NCI-H2196 treated with DMSO at 0.1 percent for 48 hours (cell line): ENCODE measurements around the gene MYO9B.
A peak's percentile ranks its signal among the peaks of the same experiment; 100 is the strongest.

Source experiments
- DNase-seq: peaks from one replicate; lab custom pipeline; 2025; ENCODE audit not compliant: unreplicated experiment; lab: John Stamatoyannopoulos, UW

MYO9B gene

DNA sequence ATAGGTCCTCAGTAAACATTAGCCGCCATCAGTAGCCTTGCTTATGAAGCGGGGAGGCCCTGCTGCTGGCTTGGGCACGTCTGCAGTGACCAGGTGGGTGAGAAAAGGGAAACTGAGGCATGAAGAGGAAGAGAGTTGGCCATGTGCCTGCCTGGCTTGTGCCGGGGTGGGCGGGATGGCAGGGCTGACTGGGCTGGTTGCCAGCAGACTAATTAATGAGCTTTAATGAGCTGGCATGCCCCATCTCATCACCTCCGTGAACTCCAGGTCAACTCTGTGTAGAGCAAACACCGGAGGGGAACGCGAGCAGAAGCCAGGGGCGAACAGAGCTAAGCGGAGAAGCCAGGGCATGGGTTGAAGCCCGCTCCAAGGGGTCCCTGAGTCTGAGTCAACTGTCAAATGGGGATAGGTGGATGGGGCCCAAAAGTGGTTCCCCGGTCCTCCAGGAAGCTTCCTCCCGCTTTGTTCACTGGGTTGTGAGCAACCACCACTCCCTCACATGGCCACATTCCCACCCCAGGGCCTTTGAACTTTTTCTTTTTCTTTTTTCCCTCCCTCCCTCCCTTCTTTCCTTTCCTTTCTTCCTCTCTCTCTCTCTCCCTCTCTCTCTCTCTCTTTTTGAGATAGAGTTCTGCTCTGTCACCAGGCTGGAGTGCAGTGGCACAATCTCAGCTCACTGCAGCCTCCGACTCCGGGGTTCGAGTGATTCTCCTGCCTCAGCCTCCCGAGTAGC lies 161.4 kb downstream of the MYO9B start:
- no peak for DNase-seq

DNA sequence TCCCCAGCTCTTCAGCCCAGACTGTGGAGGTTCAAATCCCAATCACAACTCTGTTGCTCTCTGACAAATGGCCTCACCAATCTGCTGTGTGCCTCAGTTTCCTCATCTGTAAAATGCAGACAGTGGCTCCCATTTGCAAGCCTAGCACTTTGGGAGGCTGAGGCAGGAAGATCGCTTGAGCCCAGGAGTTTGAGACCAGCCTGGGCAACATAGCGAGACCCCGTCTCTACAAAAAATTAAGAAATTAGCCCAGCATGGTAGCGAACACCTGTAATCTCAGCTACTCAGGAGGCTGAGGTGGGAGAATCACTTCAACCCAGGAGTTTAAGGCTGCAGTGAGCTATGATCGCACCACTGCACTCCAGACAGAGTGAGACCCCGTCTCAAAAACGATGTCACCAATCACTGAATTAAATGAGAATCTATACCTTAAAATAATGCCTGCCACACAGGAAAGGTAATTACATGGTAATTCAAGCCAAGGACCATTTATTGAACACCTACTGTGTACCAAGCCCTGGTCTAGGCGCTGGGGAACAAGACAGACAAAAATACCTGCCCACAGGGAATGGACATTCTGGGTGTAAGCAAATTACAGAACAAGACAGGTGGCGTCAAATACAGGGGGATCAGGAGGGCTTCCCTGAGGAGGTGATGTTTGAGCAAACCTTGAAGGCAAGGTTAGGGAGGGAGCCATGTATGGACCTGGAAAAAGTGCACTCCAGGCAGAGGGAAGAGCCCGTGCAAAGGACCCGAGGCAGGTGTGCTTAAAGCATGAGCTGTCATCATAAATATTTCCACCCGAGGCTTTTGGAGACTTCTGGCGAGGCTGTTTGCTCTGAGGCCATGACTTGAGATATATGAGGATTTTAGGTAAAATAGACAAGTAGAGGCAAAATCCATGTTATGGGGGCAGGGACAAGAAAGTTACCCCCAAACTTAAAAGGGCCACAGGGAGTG lies 162.4 kb downstream of the MYO9B start:
- no peak for DNase-seq

DNA sequence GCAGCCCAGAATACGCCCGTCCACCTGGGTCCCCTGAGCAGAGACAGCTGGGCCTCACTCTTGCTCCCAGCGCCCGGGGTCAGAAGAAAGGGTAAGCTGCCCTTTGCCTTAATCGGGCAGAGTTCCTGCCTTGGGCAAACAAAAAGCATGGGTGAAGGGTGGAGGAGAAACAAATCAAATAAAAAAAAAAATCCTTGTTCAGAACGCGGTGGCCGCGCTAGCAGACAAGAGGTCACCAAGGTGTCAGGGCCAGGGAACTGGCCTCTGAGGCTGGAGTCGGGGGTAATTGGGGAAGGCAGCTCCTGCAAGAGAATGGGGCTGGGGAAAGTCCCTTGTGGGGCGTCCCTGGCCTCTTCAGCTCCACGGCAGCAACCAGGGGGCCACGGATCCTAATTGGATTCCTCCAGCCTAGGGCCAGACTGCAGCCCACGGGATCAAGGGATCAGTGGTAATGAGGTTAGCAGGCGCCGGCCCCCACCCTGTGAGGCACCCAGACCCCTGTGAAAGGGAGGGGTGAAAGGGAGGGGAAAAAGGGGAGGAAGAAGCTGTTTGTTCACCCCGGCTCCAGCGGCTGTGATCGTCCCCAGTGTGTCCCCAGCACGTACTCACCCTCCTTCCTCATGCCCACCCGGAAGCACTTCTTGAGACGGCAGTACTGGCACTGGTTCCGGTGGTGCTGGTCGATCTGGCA lies 164.6 kb downstream of the MYO9B start:
- DNase-seq = no peak

- DNase-seq = no peak
Observed at GRCh38 chr19:17240826-17241399, 165.3 kb downstream of the MYO9B start.

GRCh38 chr19:17242431-17243208 lies 167.0 kb downstream of the MYO9B start:
- no peak for DNase-seq

- DNase-seq = no peak
Observed at GRCh38 chr19:17243211-17243829, 167.7 kb downstream of the MYO9B start.

GRCh38 chr19:17243830-17244617 lies 168.4 kb downstream of the MYO9B start:
- DNase-seq = no peak

DNA sequence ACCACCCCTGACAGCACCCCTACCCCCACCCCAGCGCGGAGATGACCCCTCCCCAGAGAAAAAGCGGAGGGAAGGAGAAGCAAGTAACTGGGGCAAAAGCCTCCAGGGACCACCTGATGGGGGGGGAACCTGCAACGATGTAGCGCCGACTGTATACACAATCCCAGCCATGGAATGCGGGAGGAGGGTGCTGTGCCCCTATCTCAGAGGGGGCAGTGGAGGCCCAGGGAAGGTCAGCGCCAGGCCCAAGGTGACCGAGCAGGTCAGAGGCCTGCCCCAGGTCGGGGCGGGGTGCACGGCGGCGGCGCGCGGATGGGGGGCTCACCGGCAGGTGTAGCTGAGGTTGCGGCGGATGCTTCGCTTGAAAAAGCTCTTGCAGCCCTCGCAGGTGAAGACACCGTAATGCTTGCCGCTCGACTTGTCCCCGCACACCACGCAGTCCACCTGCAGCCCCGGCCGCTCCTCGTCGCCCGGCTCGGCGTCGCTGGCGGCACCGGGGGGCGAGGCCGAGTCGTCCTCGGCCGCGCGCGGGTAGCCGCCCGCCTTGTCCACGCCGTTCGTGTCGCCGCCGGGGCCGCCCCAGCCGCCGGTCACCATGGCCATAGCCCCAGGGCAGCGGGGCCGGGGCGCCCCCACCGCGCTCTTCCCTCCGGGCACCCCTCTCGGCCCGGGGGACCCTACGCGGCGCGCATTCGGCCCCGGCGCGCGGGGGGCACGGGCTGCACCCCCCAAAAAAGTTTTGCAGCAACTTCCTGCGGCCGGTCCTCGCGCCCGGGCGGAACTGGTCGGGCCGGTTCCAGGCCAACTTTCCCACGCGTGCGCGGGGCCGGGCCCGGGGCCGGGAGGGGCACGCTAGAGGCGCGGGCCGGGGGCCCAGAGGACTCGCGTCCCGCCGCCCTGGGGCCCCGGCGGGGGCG lies 169.3 kb downstream of the MYO9B start:
- no peak for DNase-seq

DNA sequence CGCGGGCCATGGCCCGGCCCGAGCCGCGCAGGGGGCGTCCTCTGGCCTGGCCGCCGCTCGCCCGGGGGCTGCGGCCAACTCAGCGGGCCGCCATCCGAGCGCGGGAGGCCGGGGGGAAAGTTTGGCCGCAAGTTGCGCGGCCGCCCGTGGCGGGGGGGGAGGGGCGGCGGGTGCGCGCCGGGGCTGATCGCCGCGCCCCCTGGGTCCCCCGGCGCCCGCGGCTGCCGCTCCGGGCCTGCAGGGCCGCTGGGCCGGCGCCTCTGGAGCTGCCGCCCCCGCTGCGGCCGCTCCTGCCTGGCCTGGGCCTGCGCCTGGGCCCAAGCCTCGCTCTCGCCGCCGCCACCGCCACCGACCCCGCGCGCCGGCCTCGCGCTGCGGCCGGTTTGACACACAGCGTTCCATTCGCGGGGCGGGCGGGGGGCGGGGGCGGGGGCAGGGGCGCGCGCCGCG lies 170.0 kb downstream of the MYO9B start, which contains the start of gene NR2F6:
TSS of gene NR2F6 (minus strand) at position 385 of the 450 bp plus-strand sequence. CDS start 699 bp downstream, outside the sequence.
- DNase-seq = no peak

- DNase-seq = peak; percentile 67
Observed at GRCh38 chr19:17246681-17247425, 171.3 kb downstream of the MYO9B start.

- DNase-seq = peak; percentile 52
Observed at GRCh38 chr19:17248011-17248776, 172.6 kb downstream of the MYO9B start.

DNA sequence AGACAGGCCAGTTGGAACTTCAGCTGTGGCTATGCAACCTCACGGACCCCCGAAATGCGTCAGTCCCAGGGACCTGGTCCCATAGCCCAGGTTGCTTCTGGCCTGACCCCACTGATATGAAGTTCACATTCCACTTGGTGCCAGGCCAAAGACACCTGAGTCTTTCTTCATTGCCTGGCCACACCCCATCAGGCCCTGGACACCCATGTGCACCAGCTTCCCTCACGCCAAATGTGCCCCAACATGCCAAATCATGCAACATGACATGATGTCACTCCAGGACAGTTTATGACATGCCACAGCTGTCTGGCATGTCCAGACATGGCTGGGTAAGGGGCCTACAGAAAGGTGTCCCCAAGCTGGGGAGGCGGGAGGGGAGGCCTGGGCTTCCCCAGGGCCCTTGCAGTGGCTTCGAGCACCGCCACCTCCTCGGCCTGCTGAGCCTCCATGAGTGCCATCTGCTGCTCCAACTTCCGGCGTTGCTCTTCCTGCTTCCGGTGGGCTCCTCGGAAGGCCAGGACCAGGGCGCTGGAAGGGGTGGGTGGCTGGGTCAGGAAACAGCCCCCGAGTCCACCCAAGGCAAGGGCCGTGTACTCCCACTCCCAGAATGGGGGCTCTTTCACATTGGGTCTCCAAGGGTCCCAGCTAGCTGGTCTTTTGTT lies 174.4 kb downstream of the MYO9B start:
- no peak for DNase-seq

DNA sequence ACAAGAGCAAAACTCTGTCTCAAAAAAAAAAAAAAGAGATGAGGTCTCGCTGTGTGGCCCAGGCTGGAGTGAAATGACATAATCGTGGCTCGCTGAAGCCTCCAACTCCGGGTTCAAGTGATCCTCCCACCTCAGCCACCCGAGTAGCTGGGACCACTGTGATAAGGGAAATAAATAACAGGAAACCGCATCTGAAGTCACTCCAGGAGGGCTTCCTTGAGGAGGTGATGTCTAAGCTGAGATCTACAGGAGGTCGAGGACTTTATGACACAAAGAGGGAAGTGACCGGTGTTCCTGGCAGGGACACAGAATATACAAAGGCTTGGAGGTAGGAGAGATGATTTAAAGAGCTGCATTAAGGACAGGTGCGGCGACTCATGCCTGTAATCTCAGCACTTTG lies 179.1 kb downstream of the MYO9B start:
- no peak for DNase-seq

GRCh38 chr19:17255150-17255621 lies 179.6 kb downstream of the MYO9B start:
- peak; percentile 36 for DNase-seq

GRCh38 chr19:17256130-17256529 lies 180.6 kb downstream of the MYO9B start:
- DNase-seq = no peak
